ENCODE results near the gene RPL14. TPM values are rescaled to one million over a fixed set of nuclear protein-coding genes. Genes with fewer than 3 reads are reported as not detected.

RPL14 gene
- total and polyA plus RNA-seq, 3 donors from 2014 or later, result 100 to 361 (median 170) TPM

DNA sequence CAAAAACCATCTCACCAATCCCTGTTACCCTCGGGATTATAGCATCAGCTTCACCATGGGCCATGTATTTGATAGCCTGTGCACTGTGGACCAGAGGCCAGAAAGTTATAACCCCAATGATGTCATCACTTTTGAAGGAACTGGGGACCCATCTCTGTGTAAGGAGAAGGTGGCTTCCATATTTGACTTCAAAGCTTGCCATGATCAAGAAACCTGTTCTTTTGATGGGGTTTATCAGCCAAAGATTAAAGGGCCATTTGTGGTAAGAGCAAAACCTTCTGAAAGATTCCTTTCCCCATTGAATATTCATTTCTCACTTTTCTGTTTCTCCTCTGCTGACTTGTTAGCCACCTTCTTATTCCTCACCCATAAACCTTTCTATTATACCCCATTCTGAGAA lies 34.3 kb upstream of the RPL14 start:
- no peak for TF ChIP-seq POLR2A (IDR thresholded peaks at IDR 0.05)
- no peak for TF ChIP-seq CTCF (IDR thresholded peaks at IDR 0.05)
- no peak overlapping the region for H3K27ac ChIP-seq
- H3K36me3 ChIP-seq (ENCODE audit: low read depth, missing control alignments), result no peaks in the 10 kb centered on the region
- intact Hi-C loops (cut with DNase I; ENCODE audit: low total_unique reads), result no loop called here
- no peaks in the 10 kb centered on the region for H3K9me3 ChIP-seq
- DNase-seq, result no peak
- WGBS, 2 donors, result 80 to 86% methylated on average over 1 of the region's 1 CpG
- H3K4me1 ChIP-seq, result no peaks in the 10 kb centered on the region
- no peak overlapping the region for H3K4me3 ChIP-seq
- H3K27me3 ChIP-seq, result no peaks in the 10 kb centered on the region

DNA sequence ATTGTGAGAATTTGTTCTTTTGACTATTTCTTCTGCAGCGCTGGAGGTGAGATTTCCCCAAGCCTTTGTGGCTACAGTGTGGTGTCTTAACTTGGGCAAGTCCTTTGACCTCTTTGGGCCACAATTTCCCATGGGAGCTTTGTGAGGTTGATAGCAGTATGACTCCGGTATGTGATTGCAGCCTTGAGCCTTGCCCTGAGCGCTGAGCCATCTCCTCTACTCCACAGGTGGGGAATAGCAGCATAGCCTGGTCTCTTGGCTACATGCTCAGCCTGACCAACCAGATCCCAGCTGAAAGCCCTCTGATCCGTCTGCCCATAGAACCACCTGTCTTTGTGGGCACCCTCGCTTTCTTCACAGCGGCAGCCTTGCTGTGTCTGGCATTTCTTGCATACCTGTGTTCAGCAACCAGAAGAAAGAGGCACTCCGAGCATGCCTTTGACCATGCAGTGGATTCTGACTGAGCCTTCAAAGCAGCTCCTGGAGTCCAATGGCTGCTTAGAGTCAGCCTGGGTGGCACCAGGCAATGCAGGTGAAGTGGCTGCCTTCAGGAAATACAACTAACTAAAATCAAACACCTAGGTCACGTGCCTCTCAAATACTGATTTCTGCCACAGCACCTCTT lies 30.0 kb upstream of the RPL14 start:
- Histone ChIP-seq H3K27ac (no peak overlapping the region), H3K27me3 (no peaks in the 10 kb centered on the region), H3K4me1 (no peaks in the 10 kb centered on the region), H3K4me3 (no peak overlapping the region), H3K36me3 (ENCODE audit: low read depth, missing control alignments) (no peaks in the 10 kb centered on the region), H3K9me3 (no peaks in the 10 kb centered on the region)
- WGBS, 2 donors, result 94 to 96% methylated on average over 8 of the region's 8 CpGs
- TF ChIP-seq POLR2A (IDR thresholded peaks at IDR 0.05) (no peak), CTCF (IDR thresholded peaks at IDR 0.05) (no peak)
- intact Hi-C loops (cut with DNase I; ENCODE audit: low total_unique reads), result no loop called here
- DNase-seq, result no peak

GRCh38 chr3:40432793-40433192 lies 24.3 kb upstream of the RPL14 start:
- 85 to 87% methylated on average over 2 of the region's 2 CpGs for WGBS, 2 donors
- H3K27me3 ChIP-seq, result no peaks in the 10 kb centered on the region
- no peaks in the 10 kb centered on the region for H3K9me3 ChIP-seq
- H3K36me3 ChIP-seq (ENCODE audit: low read depth, missing control alignments), result no peaks in the 10 kb centered on the region
- H3K27ac ChIP-seq, result no peak overlapping the region
- DNase-seq, result no peak
- H3K4me3 ChIP-seq, result no peak overlapping the region
- no peak for TF ChIP-seq CTCF (IDR thresholded peaks at IDR 0.05)
- TF ChIP-seq POLR2A (IDR thresholded peaks at IDR 0.05), result no peak
- H3K4me1 ChIP-seq, result no peaks in the 10 kb centered on the region
- intact Hi-C loops (cut with DNase I; ENCODE audit: low total_unique reads), result no loop called here

- TF ChIP-seq CTCF (IDR thresholded peaks at IDR 0.05), result no peak
- TF ChIP-seq POLR2A (IDR thresholded peaks at IDR 0.05), result no peak
- no peaks in the 10 kb centered on the region for H3K4me1 ChIP-seq
- intact Hi-C loops (cut with DNase I; ENCODE audit: low total_unique reads), result no loop called here
- H3K4me3 ChIP-seq, result no peak overlapping the region
- DNase-seq, result no peak
- no peaks in the 10 kb centered on the region for H3K27me3 ChIP-seq
- H3K9me3 ChIP-seq, result no peaks in the 10 kb centered on the region
- H3K27ac ChIP-seq, result no peak overlapping the region
- H3K36me3 ChIP-seq (ENCODE audit: low read depth, missing control alignments), result no peaks in the 10 kb centered on the region
- 77 to 82% methylated on average over 5 of the region's 5 CpGs for WGBS, 2 donors
Measured at GRCh38 chr3:40437889-40438288, 19.2 kb upstream of the RPL14 start.

- no peak overlapping the region for H3K4me3 ChIP-seq
- H3K9me3 ChIP-seq, result no peaks in the 10 kb centered on the region
- H3K36me3 ChIP-seq (ENCODE audit: low read depth, missing control alignments), result no peaks in the 10 kb centered on the region
- DNase-seq, result no peak
- 93 to 96% methylated on average over 9 of the region's 9 CpGs for WGBS, 2 donors
- TF ChIP-seq POLR2A (IDR thresholded peaks at IDR 0.05), result no peak
- TF ChIP-seq CTCF (IDR thresholded peaks at IDR 0.05), result no peak
- no peak overlapping the region for H3K27ac ChIP-seq
- no peaks in the 10 kb centered on the region for H3K27me3 ChIP-seq
- H3K4me1 ChIP-seq, result no peaks in the 10 kb centered on the region
- intact Hi-C loops (cut with DNase I; ENCODE audit: low total_unique reads), result no loop called here
Measured at GRCh38 chr3:40445062-40445461, 12.1 kb upstream of the RPL14 start.

Measured in testis (tissue), 3 donors.